GM19351 (cell line): ENCODE results near the gene CNGB1.
"Not testable (repeated sequence)": the region's sequence is repeated elsewhere in the genome, so short reads cannot be mapped to it uniquely, and the experiment has no call there.

ENCODE experiments used
- ATAC-seq: cut with Tn5 transposase; IDR thresholded peaks from one replicate; pipeline ENCODE4 v1.9.1; 2021; ENCODE audit warnings: mild to moderate bottlenecking, moderate library complexity; ENCODE audit not compliant: unreplicated experiment

CNGB1 gene

GRCh38 chr16:57866529-57866918 lies 104.4 kb downstream of the CNGB1 start:
- no peak for ATAC-seq

DNA sequence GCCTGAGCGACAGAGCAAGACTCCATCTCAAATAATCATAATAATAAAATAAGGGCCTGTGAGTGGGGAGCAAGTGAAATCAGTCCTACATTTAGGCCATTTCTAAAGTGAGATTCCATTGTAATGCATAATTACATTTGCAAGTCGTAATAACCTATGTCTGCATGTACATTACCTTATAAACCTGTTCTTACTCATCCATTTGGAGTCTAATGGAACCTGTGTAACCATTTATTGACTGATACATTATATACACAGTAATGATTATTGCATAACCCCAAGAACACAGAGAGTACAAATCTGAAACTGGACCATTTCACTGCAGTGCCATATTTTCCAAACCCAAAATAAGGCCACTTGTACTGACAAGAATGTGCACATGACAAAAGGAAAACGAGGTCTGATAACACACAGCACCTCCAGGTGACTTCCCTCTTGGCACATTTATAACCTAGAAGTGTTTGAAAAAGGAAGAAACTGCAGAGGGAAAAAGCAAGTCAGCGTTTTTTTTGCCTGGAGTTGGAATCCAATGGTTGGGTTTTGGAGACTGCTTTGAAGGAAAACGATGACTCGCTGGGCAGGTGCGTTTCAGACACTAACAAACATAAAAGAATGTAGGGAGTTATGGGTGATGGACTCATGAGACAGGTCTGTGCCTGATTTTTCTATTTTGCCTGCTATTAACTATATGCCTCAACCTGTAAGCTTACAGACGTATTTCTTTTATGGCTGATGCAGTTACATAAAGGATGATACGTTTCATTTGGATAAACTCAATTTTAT lies 105.0 kb downstream of the CNGB1 start:
- ATAC-seq: no peak

- ATAC-seq: no peak
Observed at GRCh38 chr16:57863434-57864160, 107.3 kb downstream of the CNGB1 start.

DNA sequence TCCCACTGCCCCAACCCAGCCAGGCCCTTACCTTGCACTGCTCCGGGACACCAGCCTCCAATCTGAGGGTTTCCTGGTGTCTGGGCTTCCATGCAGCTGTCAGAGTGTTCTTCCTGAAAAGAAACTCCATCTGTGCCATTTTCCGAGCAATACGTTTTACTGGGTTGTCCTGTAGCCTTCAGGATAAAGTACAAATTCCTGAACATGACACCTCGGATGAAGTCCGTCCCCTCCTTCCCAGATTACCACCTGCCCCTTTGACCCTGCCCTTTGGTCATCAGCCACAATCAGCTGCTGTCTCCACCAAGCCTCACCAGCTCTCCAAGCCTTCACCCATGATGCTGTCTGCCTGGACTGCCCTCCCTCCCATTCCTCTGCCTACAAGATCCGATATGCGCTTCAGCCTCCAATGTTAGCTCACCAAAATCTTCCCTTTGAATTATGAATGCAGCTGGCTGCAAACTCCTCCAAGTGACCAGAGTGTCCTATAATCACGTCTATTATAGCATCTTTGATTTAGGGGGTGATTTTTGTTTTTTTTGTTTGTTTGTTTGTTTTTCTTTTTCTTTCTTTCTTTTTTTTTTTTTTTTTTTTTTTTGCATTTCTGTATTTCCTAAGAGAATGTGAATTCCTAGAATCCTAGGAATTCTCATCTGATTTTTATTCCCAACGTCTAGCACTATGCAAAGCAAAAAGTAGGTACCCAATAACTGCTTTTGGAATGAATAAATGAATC lies 108.1 kb downstream of the CNGB1 start:
- no peak for ATAC-seq

- ATAC-seq: no peak
Observed at GRCh38 chr16:57859331-57859730, 111.6 kb downstream of the CNGB1 start.

DNA sequence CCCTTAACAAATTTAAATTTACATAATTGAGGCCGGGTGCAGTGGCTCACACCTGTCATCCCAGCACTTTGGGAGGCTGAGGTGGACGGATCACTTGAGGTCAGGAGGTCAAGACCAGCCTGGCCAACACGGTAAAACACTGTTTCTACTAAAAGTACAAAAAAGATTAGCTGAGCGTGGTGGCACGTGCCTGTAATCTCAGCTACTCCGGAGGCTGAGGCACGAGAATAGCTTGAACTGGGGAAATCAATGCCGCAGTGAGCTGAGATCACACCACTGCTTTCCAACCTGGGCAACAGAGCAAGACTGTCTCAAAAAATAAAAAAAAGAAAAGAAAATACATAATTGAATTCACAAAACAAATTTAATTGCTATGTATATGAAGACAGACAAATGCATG lies 112.3 kb downstream of the CNGB1 start:
- ATAC-seq: no peak

DNA sequence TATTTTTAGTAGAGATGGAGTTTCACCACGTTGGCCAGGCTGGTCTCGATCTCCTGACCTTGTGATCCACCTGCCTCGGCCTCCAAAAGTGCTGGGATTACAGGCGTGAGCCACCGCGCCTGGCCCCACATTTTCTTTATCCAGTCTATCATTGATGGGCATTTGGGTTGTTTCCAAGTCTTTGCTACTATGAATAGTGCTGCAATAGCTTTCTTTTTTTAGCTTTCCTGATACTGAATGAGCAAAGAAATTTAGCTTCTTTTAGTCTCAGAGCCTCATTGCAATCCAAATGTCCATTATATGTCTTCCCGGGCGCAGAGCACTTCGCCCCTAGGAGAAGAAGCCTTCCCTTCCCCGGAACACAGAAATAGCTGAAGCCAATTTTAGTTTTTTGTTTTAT lies 112.9 kb downstream of the CNGB1 start:
- not testable (repeated sequence) for ATAC-seq

DNA sequence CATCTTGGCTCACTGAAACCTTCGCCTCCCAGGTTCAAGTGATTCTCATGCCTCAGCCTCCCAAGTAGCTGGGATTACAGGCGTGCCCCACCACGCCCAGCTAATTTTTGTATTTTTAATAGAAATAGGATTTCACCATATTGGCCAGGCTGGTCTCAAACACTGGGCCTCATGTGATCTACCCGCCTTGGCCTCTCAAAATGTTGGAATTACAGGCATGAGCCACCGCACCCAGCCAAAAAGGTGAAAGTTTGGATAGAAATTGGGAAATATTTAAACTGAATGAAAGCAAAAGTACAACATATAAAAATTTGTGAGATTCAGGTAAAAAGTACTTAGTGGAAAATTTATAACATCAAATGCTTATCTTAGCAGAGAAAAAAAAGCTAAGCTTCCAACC lies 115.7 kb downstream of the CNGB1 start:
- ATAC-seq: no peak

- no peak for ATAC-seq
Observed at GRCh38 chr16:57852189-57852588, 118.7 kb downstream of the CNGB1 start.

GRCh38 chr16:57848181-57848580 lies 122.7 kb downstream of the CNGB1 start:
- no peak for ATAC-seq

DNA sequence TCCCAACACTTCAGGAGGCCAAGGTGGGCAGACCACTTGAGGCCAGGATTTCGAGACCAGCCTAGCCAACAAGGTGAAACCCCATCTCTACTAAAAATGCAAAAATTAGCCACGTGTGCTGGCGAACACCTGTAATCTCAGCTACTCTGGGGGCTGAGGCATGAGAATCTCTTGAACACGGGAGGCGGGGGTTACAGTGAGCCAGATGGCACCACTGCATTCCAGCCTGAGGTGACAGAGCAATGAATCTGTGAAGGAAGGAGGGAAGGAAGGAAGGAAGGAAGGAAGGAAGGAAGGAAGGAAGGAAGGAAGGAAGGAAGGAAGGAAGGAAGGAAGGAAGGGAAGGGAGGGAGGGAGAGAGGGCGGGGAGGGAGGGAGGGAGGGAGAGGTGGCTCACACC lies 124.0 kb downstream of the CNGB1 start:
- not testable (repeated sequence) for ATAC-seq

- no peak for ATAC-seq
Observed at GRCh38 chr16:57846078-57846697, 124.7 kb downstream of the CNGB1 start.

DNA sequence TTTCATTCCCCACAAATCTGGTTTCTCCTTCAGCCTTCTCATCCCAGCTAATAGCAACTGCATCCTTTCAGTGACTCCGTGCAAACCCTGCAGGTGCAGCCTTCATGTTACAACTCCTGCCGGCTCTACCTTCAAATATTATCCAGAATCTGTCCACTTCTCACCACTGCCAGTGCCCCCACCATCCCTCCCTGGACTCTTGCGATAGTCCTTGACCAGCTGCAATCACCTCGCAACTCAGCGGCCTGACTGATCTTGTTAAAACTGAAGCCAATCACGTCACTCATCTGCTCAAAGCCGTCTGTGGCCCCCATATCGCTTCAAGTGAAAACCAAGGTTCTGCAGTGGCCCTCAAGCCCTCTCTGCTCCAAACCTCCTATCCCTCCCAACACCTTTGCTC lies 125.8 kb downstream of the CNGB1 start:
- no peak for ATAC-seq

GRCh38 chr16:57844416-57845030 lies 126.4 kb downstream of the CNGB1 start:
- ATAC-seq: no peak

DNA sequence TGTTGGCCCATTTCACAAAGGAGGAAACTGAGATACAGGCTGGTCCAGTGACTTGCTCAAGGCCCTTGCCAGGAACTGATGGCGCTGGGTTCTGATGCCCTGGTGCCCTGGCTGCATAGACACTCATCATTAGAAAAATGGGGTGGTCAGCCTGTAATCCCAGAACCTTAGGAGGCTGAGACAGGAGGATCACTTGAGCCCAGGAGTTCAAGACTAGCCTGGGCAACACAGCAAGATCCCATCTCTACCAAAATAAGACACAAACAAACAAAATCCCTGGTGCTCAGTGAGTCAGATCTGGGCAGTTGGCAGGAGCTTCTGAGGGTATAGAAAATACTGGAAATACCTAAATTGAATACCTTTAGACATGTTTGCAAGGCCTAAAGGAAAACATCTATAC lies 127.5 kb downstream of the CNGB1 start:
- no peak for ATAC-seq

DNA sequence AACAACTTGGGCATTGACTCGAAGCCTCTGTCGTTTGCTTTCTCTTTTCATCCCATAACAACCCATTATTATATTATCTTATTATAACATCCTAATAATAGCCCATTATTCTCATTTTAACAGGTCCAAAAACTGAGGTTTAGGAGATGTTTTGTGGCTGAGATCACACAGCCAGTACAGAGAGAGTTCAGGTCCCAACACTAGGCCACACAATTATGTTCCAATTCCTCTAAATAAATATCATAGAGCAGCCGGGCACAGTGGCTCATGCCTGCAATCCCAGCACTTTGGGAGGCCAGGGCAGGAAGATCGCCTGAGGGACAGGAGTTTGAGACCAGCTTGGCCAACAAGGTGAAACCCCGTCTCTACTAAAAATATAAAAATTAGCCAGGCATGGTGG lies 128.3 kb downstream of the CNGB1 start:
- no peak for ATAC-seq

DNA sequence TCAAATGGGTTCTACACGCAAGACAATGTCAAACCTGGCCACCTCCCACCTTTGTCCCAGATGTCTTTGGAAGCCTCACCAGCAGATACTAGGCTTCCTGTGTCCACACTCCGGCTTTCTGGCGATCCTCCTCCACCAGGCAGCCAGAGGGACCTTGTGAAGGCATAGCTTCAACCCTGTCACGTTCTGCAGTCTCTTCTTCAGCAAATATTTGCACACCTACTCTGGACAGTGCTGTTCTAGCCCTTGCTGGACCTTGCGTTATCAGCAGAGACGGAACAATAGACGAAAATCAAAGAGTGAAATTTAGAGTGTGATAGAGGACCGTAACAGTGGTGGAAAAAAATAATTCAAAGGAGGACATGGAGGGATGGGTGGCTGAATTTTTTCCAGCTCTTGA lies 130.1 kb downstream of the CNGB1 start:
- ATAC-seq: no peak

DNA sequence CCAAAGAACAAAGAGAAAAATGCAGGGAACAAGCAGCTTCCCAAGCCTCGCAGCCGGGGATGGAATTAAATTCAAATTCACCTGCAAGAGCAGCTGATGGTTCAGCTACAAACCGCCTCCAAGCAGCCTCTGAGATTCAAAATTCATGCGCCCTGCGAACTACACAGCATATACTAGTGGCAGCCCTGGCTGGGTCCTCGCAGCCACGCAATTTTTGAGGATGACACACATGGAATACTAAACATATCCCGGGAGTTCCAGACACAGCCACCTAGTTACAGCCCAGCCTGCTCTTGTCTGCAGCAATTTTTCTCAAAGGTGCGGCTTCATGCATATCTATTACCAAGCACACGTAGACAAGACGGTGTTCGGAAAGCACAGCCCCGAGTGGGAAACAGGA lies 132.8 kb downstream of the CNGB1 start:
- ATAC-seq: no peak

GRCh38 chr16:57837305-57838125 lies 133.4 kb downstream of the CNGB1 start:
- ATAC-seq: no peak

DNA sequence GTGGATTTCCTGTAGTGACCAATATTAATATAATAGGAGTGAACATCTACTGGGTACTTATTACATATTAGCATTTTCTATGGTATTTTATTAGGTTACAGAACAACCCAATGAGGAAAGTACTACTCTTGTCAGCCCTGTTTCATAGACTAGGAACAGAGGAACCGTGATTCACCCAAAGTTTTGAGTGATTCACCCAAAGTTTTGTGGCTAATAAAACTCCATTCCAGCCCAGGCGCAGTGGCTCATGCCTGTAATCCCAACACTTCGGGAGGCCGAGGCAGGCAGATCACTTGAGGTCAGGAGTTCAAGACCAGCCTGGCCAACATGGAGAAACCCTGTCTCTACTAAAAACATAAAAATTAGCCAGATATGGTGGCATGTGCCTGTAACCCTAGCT lies 135.5 kb downstream of the CNGB1 start:
- not testable (repeated sequence) for ATAC-seq
